WTC11 (cell line): ENCODE data around the gene CA5A.
A peak's percentile ranks its signal among the peaks of the same experiment; 100 is the strongest.

Experiments
- CTCF ChIP-seq: fragments of 200-600 bp; IDR thresholded peaks from 2 replicates; pipeline ENCODE4 v1.8.0; 2022; ENCODE audit warnings: antibody characterized with exemption
- E2F4 ChIP-seq: sonication (generic); formaldehyde crosslinking; IDR thresholded peaks from 2 replicates; pipeline ENCODE4 v1.8.1; 2022; ENCODE audit warnings: low read depth, mild to moderate bottlenecking, moderate library complexity, missing genetic modification reagents, borderline replicate concordance
- ZNF416 ChIP-seq: fragments of 250-450 bp; sonication (Bioruptor Pico); IDR thresholded peaks from 2 replicates; pipeline ENCODE4 v1.9.0; 2021; ENCODE audit warnings: mild to moderate bottlenecking, inconsistent platforms

GRCh38 chr16:87850009-87851006 lies 86.0 kb downstream of the CA5A start:
- TF ChIP-seq ZNF416 (CRISPR knock-in tag) (no peak), E2F4 (CRISPR knock-in tag) (no peak), CTCF (peak; percentile 99)
